ENCODE data around the gene MAP1LC3B2.

MAP1LC3B2 gene

GRCh38 chr12:116520801-116521471 lies 38.2 kb upstream of the MAP1LC3B2 start:
- TF ChIP-seq, protein P1, sequence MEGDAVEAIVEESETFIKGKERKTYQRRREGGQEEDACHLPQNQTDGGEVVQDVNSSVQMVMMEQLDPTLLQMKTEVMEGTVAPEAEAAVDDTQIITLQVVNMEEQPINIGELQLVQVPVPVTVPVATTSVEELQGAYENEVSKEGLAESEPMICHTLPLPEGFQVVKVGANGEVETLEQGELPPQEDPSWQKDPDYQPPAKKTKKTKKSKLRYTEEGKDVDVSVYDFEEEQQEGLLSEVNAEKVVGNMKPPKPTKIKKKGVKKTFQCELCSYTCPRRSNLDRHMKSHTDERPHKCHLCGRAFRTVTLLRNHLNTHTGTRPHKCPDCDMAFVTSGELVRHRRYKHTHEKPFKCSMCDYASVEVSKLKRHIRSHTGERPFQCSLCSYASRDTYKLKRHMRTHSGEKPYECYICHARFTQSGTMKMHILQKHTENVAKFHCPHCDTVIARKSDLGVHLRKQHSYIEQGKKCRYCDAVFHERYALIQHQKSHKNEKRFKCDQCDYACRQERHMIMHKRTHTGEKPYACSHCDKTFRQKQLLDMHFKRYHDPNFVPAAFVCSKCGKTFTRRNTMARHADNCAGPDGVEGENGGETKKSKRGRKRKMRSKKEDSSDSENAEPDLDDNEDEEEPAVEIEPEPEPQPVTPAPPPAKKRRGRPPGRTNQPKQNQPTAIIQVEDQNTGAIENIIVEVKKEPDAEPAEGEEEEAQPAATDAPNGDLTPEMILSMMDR (IDR thresholded peaks at IDR 0.05; ENCODE audit: low read depth, low read length) = no peak
- peak; percentile 84 for DNase-seq (ENCODE audit: low read depth, low spot score)
- H3K4me3 ChIP-seq (ENCODE audit: low read depth, low read length) = no peak overlapping the region
- in situ Hi-C loops (cut with HindIII; ENCODE audit: low sequenced_read_pairs) = no loop called here

DNA sequence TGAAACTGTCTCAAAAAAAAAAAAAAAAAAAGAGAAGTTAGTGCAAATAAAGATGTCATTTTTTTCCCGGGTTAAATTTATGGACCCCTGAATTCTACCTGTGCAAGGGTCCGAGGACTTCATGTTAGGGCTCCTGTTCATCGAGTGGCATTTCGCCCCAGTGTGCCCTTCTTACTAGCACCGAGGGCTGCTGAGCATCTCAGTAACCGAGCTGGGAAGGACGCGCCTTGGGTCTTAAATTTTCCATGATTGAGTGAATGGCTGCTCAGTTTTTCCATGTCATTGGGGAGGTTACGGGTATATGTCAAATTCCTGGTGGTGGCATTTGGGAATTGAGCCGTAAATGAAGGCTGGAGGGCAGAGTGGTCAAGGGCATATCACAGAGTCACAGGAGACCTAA lies 34.9 kb upstream of the MAP1LC3B2 start:
- in situ Hi-C loops (cut with HindIII; ENCODE audit: low sequenced_read_pairs) = no loop called here
- no peak for DNase-seq (ENCODE audit: low read depth, low spot score)
- no peak overlapping the region for H3K4me3 ChIP-seq (ENCODE audit: low read depth, low read length)
- TF ChIP-seq, protein P1 (IDR thresholded peaks at IDR 0.05; ENCODE audit: low read depth, low read length) = no peak

DNA sequence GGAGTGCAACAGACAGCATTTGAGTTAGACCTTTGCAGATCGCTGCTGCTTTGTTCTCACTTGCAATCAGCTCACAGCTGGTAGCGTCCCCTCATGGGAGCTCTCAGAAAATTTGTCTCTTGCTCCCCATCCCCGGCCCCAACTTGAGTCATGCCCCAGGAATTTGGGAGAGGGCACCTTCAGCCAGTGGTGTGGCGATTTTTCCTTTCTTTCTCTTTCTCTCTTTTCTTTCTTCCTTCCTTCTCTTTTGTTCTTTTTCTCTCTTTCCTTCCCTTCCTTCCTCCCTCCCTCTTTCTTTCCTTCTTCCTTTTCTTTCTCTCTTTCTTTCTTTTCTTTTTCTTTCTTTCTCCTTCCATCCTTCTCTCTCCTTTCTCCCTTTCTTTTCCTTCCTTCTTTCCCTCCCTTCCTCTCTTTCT lies 34.2 kb upstream of the MAP1LC3B2 start:
- in situ Hi-C loops (cut with HindIII; ENCODE audit: low sequenced_read_pairs) = no loop called here
- TF ChIP-seq, protein P1 (IDR thresholded peaks at IDR 0.05; ENCODE audit: low read depth, low read length) = peak; percentile 25
- peak overlapping the region; percentile 13 for H3K4me3 ChIP-seq (ENCODE audit: low read depth, low read length)
- DNase-seq (ENCODE audit: low read depth, low spot score) = peak; percentile 74

DNA sequence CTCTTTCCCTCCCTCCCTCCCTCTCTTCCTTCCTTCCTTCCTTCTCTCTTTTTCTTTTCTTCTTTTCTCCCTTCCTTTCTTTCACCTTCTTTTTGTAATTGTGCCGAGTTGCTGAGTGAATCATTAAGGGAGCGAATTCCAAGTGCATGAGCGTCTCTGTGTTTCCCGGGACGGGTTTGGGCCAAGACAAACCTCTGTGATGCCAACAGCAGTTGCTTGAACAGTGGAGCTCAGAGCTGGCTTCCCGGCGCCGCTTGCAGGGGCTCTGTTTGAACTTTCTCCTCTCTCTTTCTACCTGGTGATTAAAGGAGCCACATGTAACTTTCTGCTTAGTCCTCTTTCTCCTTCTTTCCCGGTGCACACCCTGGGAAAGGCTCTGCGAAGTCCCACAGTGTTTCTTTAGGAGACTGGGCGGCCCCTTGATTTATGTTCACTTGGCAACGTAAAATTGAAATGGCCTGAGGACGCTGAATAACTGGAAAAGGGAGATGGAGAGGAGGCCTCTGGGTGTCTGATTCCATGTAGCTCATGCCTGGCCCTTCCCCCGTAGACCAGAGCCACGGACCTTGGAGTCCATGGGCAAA lies 33.7 kb upstream of the MAP1LC3B2 start:
- peak; percentile 95 for DNase-seq (ENCODE audit: low read depth, low spot score)
- in situ Hi-C loops (cut with HindIII; ENCODE audit: low sequenced_read_pairs) = no loop called here
- H3K4me3 ChIP-seq (ENCODE audit: low read depth, low read length) = peak overlapping the region; percentile 13
- TF ChIP-seq, protein P1 (IDR thresholded peaks at IDR 0.05; ENCODE audit: low read depth, low read length) = peak; percentile 10

DNA sequence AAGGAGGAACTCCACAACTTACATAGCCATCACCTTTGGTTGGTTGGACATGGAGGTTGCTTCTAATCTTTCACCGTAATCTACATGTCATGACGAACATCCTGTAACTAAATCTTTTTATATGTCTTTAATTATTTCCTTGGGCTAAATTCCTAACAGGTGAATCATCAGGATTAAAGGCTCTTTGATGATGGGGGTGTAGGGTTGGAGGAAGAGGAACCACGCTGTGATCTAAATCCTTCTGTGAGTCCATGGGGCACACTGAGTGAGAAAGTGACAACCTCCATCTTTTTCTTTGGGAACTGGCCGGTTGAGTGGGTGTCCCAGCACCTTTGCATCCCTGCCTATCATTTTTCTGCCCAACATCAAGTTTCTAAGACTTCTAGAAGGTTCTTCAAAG lies 31.1 kb upstream of the MAP1LC3B2 start:
- TF ChIP-seq, protein P1 (IDR thresholded peaks at IDR 0.05; ENCODE audit: low read depth, low read length) = no peak
- in situ Hi-C loops (cut with HindIII; ENCODE audit: low sequenced_read_pairs) = no loop called here
- H3K4me3 ChIP-seq (ENCODE audit: low read depth, low read length) = no peak overlapping the region
- peak; percentile 81 for DNase-seq (ENCODE audit: low read depth, low spot score)

GRCh38 chr12:116528498-116528897 lies 30.7 kb upstream of the MAP1LC3B2 start:
- no peak overlapping the region for H3K4me3 ChIP-seq (ENCODE audit: low read depth, low read length)
- TF ChIP-seq, protein P1 (IDR thresholded peaks at IDR 0.05; ENCODE audit: low read depth, low read length) = no peak
- DNase-seq (ENCODE audit: low read depth, low spot score) = no peak
- in situ Hi-C loops (cut with HindIII; ENCODE audit: low sequenced_read_pairs) = no loop called here

Data from astrocyte of the spinal cord (primary cell).